ENCODE results near the gene ISM2. TPM values are rescaled to one million over a fixed set of nuclear protein-coding genes. Genes with fewer than 3 reads are reported as not detected.

ISM2 gene
- total and polyA plus RNA-seq, 2 of the 13 experiments (the other 11 are each of a cell fraction or from before 2014, with no cell fraction given) = 1.8 to 40.7 TPM

DNA sequence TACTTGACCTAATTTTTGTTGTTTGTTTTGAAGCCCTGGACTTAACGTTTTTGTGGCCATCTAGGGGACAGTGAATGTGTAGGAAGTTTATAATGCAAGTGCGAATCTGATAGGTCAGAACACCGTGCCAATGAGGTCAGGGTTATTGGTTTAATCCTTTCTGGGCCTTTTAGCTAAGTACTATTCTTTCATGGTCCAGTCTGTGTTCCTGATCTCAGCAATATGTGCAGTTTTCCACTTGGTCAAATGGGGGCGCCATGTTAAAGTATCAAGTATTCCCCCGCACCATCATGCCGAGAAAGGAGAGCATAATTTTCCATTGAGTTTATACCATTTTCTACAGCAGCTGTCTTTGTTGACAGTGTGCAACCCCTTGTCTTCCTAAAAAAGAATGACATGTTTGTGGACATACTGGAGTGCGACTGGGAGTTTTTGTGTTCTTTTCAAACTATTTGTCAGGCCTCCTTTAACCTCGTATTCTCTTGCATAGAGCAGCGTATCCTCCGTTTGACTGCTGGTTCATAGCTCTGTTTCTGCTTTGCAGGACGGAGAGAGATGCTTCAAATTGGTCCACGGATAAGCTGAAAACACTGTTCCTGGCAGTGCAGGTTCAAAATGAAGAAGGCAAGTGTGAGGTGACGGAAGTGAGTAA is 39.4 kb downstream of the ISM2 start (continued):
- TF ChIP-seq, protein P1, sequence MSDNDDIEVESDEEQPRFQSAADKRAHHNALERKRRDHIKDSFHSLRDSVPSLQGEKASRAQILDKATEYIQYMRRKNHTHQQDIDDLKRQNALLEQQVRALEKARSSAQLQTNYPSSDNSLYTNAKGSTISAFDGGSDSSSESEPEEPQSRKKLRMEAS (IDR thresholded peaks at IDR 0.05) = no peak
- TF ChIP-seq ESRRA (CRISPR knock-in tag; IDR thresholded peaks at IDR 0.05; ENCODE audit: low read depth) (no peak), KDM5A (IDR thresholded peaks at IDR 0.05; ENCODE audit: borderline replicate concordance, low read length) (no peak), STAG1 (CRISPR knock-in tag; IDR thresholded peaks at IDR 0.05) (peak; percentile 67), RAD21 (CRISPR knock-in tag; IDR thresholded peaks at IDR 0.05) (peak; percentile 38; the same call in 1 of the 2 replicates), SIN3A (IDR thresholded peaks at IDR 0.05; ENCODE audit: borderline replicate concordance, low read depth, low read length) (0 out of 2 replicates have a peak, but pooled peaks have one; percentile 35), ZNF292 (CRISPR knock-in tag; IDR thresholded peaks at IDR 0.05; ENCODE audit: borderline replicate concordance, low read depth) (no peak), ZNF607 (CRISPR knock-in tag; IDR thresholded peaks at IDR 0.05; ENCODE audit: borderline replicate concordance) (0 out of 2 replicates have a peak, but pooled peaks have one; percentile 20), NKX3-1 (CRISPR knock-in tag; IDR thresholded peaks at IDR 0.05) (no peak), THAP11 (CRISPR knock-in tag; IDR thresholded peaks at IDR 0.05) (0 out of 2 replicates have a peak, but pooled peaks have one; percentile 25), HNF4G (IDR thresholded peaks at IDR 0.05; ENCODE audit: borderline replicate concordance, low read depth, low read length) (no peak), HNF4G (CRISPR knock-in tag; IDR thresholded peaks at IDR 0.05; ENCODE audit: borderline replicate concordance, low read depth) (no peak), KAT8 (CRISPR knock-in tag; IDR thresholded peaks at IDR 0.05) (no peak)
- TF ChIP-seq, protein P2, sequence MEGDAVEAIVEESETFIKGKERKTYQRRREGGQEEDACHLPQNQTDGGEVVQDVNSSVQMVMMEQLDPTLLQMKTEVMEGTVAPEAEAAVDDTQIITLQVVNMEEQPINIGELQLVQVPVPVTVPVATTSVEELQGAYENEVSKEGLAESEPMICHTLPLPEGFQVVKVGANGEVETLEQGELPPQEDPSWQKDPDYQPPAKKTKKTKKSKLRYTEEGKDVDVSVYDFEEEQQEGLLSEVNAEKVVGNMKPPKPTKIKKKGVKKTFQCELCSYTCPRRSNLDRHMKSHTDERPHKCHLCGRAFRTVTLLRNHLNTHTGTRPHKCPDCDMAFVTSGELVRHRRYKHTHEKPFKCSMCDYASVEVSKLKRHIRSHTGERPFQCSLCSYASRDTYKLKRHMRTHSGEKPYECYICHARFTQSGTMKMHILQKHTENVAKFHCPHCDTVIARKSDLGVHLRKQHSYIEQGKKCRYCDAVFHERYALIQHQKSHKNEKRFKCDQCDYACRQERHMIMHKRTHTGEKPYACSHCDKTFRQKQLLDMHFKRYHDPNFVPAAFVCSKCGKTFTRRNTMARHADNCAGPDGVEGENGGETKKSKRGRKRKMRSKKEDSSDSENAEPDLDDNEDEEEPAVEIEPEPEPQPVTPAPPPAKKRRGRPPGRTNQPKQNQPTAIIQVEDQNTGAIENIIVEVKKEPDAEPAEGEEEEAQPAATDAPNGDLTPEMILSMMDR (CRISPR knock-in tag; IDR thresholded peaks at IDR 0.05) = peak; percentile 77
- TF ChIP-seq, protein P3, sequence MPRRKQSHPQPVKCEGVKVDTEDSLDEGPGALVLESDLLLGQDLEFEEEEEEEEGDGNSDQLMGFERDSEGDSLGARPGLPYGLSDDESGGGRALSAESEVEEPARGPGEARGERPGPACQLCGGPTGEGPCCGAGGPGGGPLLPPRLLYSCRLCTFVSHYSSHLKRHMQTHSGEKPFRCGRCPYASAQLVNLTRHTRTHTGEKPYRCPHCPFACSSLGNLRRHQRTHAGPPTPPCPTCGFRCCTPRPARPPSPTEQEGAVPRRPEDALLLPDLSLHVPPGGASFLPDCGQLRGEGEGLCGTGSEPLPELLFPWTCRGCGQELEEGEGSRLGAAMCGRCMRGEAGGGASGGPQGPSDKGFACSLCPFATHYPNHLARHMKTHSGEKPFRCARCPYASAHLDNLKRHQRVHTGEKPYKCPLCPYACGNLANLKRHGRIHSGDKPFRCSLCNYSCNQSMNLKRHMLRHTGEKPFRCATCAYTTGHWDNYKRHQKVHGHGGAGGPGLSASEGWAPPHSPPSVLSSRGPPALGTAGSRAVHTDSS (CRISPR knock-in tag; conservative IDR thresholded peaks at IDR 0.05) = no peak
- TF ChIP-seq, protein P4, sequence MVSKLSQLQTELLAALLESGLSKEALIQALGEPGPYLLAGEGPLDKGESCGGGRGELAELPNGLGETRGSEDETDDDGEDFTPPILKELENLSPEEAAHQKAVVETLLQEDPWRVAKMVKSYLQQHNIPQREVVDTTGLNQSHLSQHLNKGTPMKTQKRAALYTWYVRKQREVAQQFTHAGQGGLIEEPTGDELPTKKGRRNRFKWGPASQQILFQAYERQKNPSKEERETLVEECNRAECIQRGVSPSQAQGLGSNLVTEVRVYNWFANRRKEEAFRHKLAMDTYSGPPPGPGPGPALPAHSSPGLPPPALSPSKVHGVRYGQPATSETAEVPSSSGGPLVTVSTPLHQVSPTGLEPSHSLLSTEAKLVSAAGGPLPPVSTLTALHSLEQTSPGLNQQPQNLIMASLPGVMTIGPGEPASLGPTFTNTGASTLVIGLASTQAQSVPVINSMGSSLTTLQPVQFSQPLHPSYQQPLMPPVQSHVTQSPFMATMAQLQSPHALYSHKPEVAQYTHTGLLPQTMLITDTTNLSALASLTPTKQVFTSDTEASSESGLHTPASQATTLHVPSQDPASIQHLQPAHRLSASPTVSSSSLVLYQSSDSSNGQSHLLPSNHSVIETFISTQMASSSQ (IDR thresholded peaks at IDR 0.05; ENCODE audit: low read depth) = no peak
- TF ChIP-seq, protein P4 (CRISPR knock-in tag; IDR thresholded peaks at IDR 0.05; ENCODE audit: borderline replicate concordance) = no peak
- TF ChIP-seq, protein P5, sequence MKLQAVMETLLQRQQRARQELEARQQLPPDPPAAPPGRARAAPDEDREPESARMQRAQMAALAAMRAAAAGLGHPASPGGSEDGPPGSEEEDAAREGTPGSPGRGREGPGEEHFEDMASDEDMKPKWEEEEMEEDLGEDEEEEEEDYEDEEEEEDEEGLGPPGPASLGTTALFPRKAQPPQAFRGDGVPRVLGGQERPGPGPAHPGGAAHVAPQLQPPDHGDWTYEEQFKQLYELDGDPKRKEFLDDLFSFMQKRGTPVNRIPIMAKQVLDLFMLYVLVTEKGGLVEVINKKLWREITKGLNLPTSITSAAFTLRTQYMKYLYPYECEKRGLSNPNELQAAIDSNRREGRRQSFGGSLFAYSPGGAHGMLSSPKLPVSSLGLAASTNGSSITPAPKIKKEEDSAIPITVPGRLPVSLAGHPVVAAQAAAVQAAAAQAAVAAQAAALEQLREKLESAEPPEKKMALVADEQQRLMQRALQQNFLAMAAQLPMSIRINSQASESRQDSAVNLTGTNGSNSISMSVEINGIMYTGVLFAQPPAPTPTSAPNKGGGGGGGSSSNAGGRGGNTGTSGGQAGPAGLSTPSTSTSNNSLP (IDR thresholded peaks at IDR 0.05; ENCODE audit: low read depth, low read length) = peak; percentile 55
- TF ChIP-seq, protein P6, sequence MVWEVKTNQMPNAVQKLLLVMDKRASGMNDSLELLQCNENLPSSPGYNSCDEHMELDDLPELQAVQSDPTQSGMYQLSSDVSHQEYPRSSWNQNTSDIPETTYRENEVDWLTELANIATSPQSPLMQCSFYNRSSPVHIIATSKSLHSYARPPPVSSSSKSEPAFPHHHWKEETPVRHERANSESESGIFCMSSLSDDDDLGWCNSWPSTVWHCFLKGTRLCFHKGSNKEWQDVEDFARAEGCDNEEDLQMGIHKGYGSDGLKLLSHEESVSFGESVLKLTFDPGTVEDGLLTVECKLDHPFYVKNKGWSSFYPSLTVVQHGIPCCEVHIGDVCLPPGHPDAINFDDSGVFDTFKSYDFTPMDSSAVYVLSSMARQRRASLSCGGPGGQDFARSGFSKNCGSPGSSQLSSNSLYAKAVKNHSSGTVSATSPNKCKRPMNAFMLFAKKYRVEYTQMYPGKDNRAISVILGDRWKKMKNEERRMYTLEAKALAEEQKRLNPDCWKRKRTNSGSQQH (CRISPR knock-in tag; IDR thresholded peaks at IDR 0.05; ENCODE audit: low read depth) = no peak

Data from HepG2 (cell line).